GM21423 (cell line): ENCODE results near the gene TRIOBP.
"Not testable (repeated sequence)": the region's sequence is repeated elsewhere in the genome, so short reads cannot be mapped to it uniquely, and the experiment has no call there.

Source experiments
- ATAC-seq: cut with Tn5 transposase; IDR thresholded peaks from one replicate; pipeline ENCODE4 v1.9.1; 2021; ENCODE audit warnings: mild to moderate bottlenecking, moderate library complexity; ENCODE audit not compliant: unreplicated experiment

Gene TRIOBP

GRCh38 chr22:37690901-37691504 lies 5.8 kb upstream of the TRIOBP start:
- ATAC-seq: no peak

- ATAC-seq: no peak
Observed at GRCh38 chr22:37692627-37693285, 4.1 kb upstream of the TRIOBP start.

GRCh38 chr22:37694131-37694530 lies 2.7 kb upstream of the TRIOBP start:
- ATAC-seq: not testable (repeated sequence)

- not testable (repeated sequence) for ATAC-seq
Observed at GRCh38 chr22:37696260-37696656, 590 bp upstream of the TRIOBP start.

- ATAC-seq: no peak
Observed at GRCh38 chr22:37697538-37697835, 639 bp downstream of the TRIOBP start.

- ATAC-seq: no peak
Observed at GRCh38 chr22:37701141-37701786, 4.4 kb downstream of the TRIOBP start.

GRCh38 chr22:37703906-37704305 lies 7.1 kb downstream of the TRIOBP start:
- no peak for ATAC-seq

GRCh38 chr22:37704645-37705044 lies 7.8 kb downstream of the TRIOBP start:
- no peak for ATAC-seq

GRCh38 chr22:37705205-37705604 lies 8.4 kb downstream of the TRIOBP start:
- no peak for ATAC-seq

- no peak for ATAC-seq
Observed at GRCh38 chr22:37708580-37709444, 12.0 kb downstream of the TRIOBP start.

- ATAC-seq: no peak
Observed at GRCh38 chr22:37709445-37709765, 12.6 kb downstream of the TRIOBP start.

- ATAC-seq: no peak
Observed at GRCh38 chr22:37710675-37711074, 13.8 kb downstream of the TRIOBP start.

GRCh38 chr22:37711490-37711889 lies 14.6 kb downstream of the TRIOBP start:
- no peak for ATAC-seq

GRCh38 chr22:37713761-37714160 lies 16.9 kb downstream of the TRIOBP start:
- ATAC-seq: no peak

- no peak for ATAC-seq
Observed at GRCh38 chr22:37714634-37715033, 17.8 kb downstream of the TRIOBP start.

- ATAC-seq: no peak
Observed at GRCh38 chr22:37715760-37716159, 18.9 kb downstream of the TRIOBP start.

- ATAC-seq: no peak
Observed at GRCh38 chr22:37716708-37717107, 19.9 kb downstream of the TRIOBP start.

GRCh38 chr22:37717235-37717634 lies 20.4 kb downstream of the TRIOBP start:
- not testable (repeated sequence) for ATAC-seq

- not testable (repeated sequence) for ATAC-seq
Observed at GRCh38 chr22:37717746-37718305, 21.0 kb downstream of the TRIOBP start.

- no peak for ATAC-seq
Observed at GRCh38 chr22:37725551-37726240, 28.8 kb downstream of the TRIOBP start.
